HL-60 (cell line): ENCODE results near the gene CCDC28A.

ENCODE experiments used
- DNase-seq, 2 experiments: peaks; one replicate each; pipeline ENCODE4 v3.0.0-alpha.2; 2010 to 2020; ENCODE audit warnings: low read depth in 1 of 2, low spot score in 1 of 2
- H3K27ac ChIP-seq: fragments of 250-450 bp; sonication (Bioruptor Pico); replicated peaks from 2 replicates; pipeline ENCODE4 v1.5.1; 2020; ENCODE audit warnings: mild to moderate bottlenecking, moderate library complexity
- H3K27me3 ChIP-seq: fragments of 250-450 bp; sonication (Bioruptor Pico); 2 replicates; pipeline ENCODE4 v1.5.1; 2021; ENCODE audit warnings: mild to moderate bottlenecking, moderate library complexity; ENCODE audit not compliant: insufficient read depth, poor library complexity, severe bottlenecking
- H3K4me3 ChIP-seq: replicated peaks from 2 replicates; pipeline ENCODE4 v1.5.1; 2011; ENCODE audit warnings: mild to moderate bottlenecking, control low read depth, low read length; ENCODE audit not compliant: insufficient read depth
- CTCF ChIP-seq: IDR thresholded peaks from one replicate; pipeline ENCODE4 v1.5.1; 2011; ENCODE audit warnings: low read length, control low read depth, inconsistent platforms; ENCODE audit not compliant: insufficient read depth
- GABPA ChIP-seq: IDR thresholded peaks from 2 replicates; pipeline ENCODE4 v1.6.1; 2012; ENCODE audit warnings: low read depth
- POLR2AphosphoS5 ChIP-seq: IDR thresholded peaks from 2 replicates; pipeline ENCODE4 v1.6.1; 2012; ENCODE audit warnings: low read depth
- REST ChIP-seq: IDR thresholded peaks from 2 replicates; pipeline ENCODE4 v1.6.1; 2012; ENCODE audit warnings: low read depth; ENCODE audit not compliant: insufficient replicate concordance
- SPI1 ChIP-seq: IDR thresholded peaks from 2 replicates; pipeline ENCODE4 v1.6.1; 2012; ENCODE audit warnings: low read depth, mild to moderate bottlenecking, borderline replicate concordance

Gene CCDC28A

GRCh38 chr6:138752017-138752416 lies 21.6 kb upstream of the CCDC28A start:
- TF ChIP-seq REST (no peak), CTCF (no peak), GABPA (no peak), POLR2AphosphoS5 (no peak)
- no peak for DNase-seq
- no peak overlapping the region for H3K4me3 ChIP-seq
- H3K27me3 ChIP-seq = no peaks in the 10 kb centered on the region
- H3K27ac ChIP-seq = no peak overlapping the region

- H3K4me3 ChIP-seq = no peak overlapping the region
- DNase-seq = no peak
- no peak overlapping the region for H3K27ac ChIP-seq
- no peaks in the 10 kb centered on the region for H3K27me3 ChIP-seq
- TF ChIP-seq REST (no peak), CTCF (no peak), GABPA (no peak), POLR2AphosphoS5 (no peak), SPI1 (no peak)
Measured at GRCh38 chr6:138757136-138757535, 16.4 kb upstream of the CCDC28A start.

GRCh38 chr6:138765896-138766655 lies 7.5 kb upstream of the CCDC28A start:
- TF ChIP-seq REST (no peak), CTCF (peak; percentile 17)
- peak in 1 of 2 experiments; percentile 10 for DNase-seq

More at GRCh38 chr6:138765896-138766655, 7.5 kb upstream of the CCDC28A start:
- Histone ChIP-seq H3K27me3 (no peaks in the 10 kb centered on the region), H3K4me3 (no peak overlapping the region), H3K27ac (no peak overlapping the region)
